CD4-positive, alpha-beta T cell treated with Interleukin-17A for 1 hour (primary cell): Measurements from ENCODE around the gene CORO6.

Experiments
- DNase-seq: peaks from one replicate; pipeline ENCODE4 v3.0.0-alpha.2; 2020

CORO6 gene

GRCh38 chr17:29630630-29631193 is 8.0 kb upstream of the CORO6 start:
- DNase-seq, result no peak

GRCh38 chr17:29629839-29630238 is 7.1 kb upstream of the CORO6 start:
- DNase-seq, result no peak

- no peak for DNase-seq
These were observed 5.9 kb upstream of the CORO6 start for GRCh38 chr17:29628644-29629043.

GRCh38 chr17:29627951-29628350 is 5.2 kb upstream of the CORO6 start:
- no peak for DNase-seq

- no peak for DNase-seq
These were observed 2.5 kb upstream of the CORO6 start for GRCh38 chr17:29625037-29625750.

GRCh38 chr17:29624586-29624985 is 1.9 kb upstream of the CORO6 start:
- DNase-seq, result no peak

GRCh38 chr17:29623283-29623647 is 553 bp upstream of the CORO6 start:
- DNase-seq, result no peak

- DNase-seq, result no peak
These were observed 939 bp downstream of the CORO6 start for GRCh38 chr17:29621751-29622194.

GRCh38 chr17:29620779-29621500 is 1.8 kb downstream of the CORO6 start:
- DNase-seq, result no peak

GRCh38 chr17:29620271-29620670 is 2.4 kb downstream of the CORO6 start:
- DNase-seq, result no peak

- DNase-seq, result no peak
These were observed 3.5 kb downstream of the CORO6 start for GRCh38 chr17:29619251-29619650.

- no peak for DNase-seq
These were observed 4.2 kb downstream of the CORO6 start for GRCh38 chr17:29618272-29619065.

GRCh38 chr17:29617481-29618271 is 5.0 kb downstream of the CORO6 start:
- peak; percentile 88 for DNase-seq

- peak; percentile 93 for DNase-seq
These were observed 5.6 kb downstream of the CORO6 start for GRCh38 chr17:29617125-29617480.

- no peak for DNase-seq
These were observed 6.2 kb downstream of the CORO6 start for GRCh38 chr17:29616300-29617048.

GRCh38 chr17:29615492-29616299 is 7.0 kb downstream of the CORO6 start:
- peak; percentile 88 for DNase-seq

- peak; percentile 81 for DNase-seq
These were observed 7.7 kb downstream of the CORO6 start for GRCh38 chr17:29615048-29615385.

GRCh38 chr17:29614349-29615047 is 8.2 kb downstream of the CORO6 start:
- DNase-seq, result no peak

GRCh38 chr17:29613856-29614255 is 8.9 kb downstream of the CORO6 start:
- DNase-seq, result no peak

GRCh38 chr17:29613352-29613837 is 9.3 kb downstream of the CORO6 start:
- peak; percentile 93 for DNase-seq
